Upper lobe of left lung (tissue), 4 donors: ENCODE data around the gene TRPM2.

Experiments used
- EP300 ChIP-seq, 4 donors: sonication (generic); formaldehyde crosslinking; IDR thresholded peaks; one replicate each; pipeline ENCODE4 v1.5.1; 2017; ENCODE audit warnings: antibody characterized with exemption in 4 of 4, control low read depth in 2 of 4
- POLR2AphosphoS5 ChIP-seq, 2 donors: sonication (generic); formaldehyde crosslinking; IDR thresholded peaks; one replicate each; pipeline ENCODE4 v1.5.1; 2017; ENCODE audit warnings: antibody characterized with exemption in 2 of 2
- TF ChIP-seq, protein P1 (sequence below), 6 experiments: fragments of 450-650 bp in 4 of 6; fragments of 200-600 bp in 2 of 6; sonication (generic) in 2 of 6; IDR thresholded peaks; one replicate each; pipeline ENCODE4 v1.5.1; 2016 to 2019; ENCODE audit warnings: antibody characterized with exemption in 6 of 6

DNA sequence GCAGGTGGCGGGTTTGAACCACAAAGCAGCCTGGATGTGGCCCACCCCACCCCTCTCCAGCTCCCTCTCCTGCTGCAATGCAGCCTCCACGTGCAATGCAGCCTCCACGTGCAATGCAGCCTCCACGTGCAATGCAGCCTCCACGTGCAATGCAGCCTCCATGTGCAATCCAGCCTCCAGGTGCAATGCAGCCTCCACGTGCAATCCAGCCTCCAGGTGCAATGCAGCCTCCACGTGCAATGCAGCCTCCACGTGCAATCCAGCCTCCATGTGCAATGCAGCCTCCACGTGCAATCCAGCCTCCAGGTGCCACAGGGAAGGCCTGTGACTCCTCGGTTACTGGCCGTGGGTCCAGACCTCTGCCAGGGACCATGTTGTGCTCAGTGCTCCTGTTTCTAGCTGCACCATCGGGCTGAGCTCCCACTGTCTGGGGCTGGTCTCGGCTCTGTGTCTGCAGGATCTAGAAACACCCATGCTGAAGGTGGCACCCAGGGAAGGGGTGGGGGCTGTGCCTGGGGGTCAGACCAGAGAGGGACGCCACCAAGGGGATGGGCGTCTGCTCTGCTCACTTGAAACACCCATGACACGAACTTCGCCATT is 90.0 kb downstream of the TRPM2 start:
- TF ChIP-seq, protein P1, sequence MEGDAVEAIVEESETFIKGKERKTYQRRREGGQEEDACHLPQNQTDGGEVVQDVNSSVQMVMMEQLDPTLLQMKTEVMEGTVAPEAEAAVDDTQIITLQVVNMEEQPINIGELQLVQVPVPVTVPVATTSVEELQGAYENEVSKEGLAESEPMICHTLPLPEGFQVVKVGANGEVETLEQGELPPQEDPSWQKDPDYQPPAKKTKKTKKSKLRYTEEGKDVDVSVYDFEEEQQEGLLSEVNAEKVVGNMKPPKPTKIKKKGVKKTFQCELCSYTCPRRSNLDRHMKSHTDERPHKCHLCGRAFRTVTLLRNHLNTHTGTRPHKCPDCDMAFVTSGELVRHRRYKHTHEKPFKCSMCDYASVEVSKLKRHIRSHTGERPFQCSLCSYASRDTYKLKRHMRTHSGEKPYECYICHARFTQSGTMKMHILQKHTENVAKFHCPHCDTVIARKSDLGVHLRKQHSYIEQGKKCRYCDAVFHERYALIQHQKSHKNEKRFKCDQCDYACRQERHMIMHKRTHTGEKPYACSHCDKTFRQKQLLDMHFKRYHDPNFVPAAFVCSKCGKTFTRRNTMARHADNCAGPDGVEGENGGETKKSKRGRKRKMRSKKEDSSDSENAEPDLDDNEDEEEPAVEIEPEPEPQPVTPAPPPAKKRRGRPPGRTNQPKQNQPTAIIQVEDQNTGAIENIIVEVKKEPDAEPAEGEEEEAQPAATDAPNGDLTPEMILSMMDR (IDR thresholded peaks at IDR 0.05), result no peak
- TF ChIP-seq EP300 (IDR thresholded peaks at IDR 0.05) (no peak), POLR2AphosphoS5 (IDR thresholded peaks at IDR 0.05) (no peak)
